OCI-LY7 (cell line): Measurements from ENCODE around the gene CPNE9.

Experiments used
- CTCF ChIP-seq: fragments of 200-600 bp; sonication (generic); conservative IDR thresholded peaks from 2 replicates; pipeline ENCODE4 v1.5.1; 2014; ENCODE audit warnings: mild to moderate bottlenecking, antibody characterized with exemption, low read length, moderate library complexity, mixed read lengths
- EZH2phosphoT487 ChIP-seq: fragments of 200-600 bp; sonication (generic); IDR thresholded peaks from 2 replicates; pipeline ENCODE4 v1.6.1; 2018; ENCODE audit warnings: low read depth, borderline replicate concordance, mild to moderate bottlenecking, mixed run types, antibody characterized with exemption, low read length, moderate library complexity, mixed read lengths

DNA sequence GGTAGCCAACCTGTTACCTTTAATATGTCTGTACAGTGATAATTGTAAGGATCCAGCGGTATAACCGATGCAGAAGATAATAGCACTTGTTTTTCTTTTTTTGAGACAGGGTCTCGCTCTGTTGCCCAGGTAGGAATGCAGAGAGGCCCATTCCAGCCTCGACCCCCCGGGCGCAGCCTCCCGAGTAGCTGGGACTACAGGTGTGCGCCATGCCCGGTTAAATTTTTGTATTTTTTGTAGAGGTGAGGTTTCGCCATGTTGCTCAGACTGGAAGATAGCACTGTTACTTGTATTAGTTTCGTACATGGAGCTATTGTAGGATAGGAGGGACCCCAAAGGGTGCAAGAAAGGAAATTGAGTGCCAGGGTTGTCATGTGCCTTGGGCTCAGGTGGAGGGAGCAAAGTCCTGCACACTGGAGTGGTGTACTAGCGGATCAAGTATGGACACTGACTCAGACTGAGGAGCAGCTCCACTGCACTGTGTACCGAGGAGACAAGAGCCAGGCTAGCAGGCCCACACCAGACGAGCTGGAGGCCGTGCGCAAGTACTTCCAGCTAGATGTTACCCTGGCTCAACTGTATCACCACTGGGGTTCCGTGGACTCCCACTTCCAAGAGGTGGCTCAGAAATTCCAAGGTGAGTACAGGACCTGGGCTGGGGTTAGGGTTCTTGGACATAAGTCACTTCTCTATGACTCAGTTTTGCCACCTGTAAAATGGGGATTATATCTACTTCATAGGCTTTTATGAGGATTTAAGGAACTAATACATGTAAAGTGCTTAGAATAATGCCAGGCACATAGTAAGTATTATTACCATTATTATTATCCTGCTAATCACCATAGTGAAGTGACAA is 47.2 kb downstream of the CPNE9 start:
- TF ChIP-seq CTCF (no peak), EZH2phosphoT487 (no peak)
